Keratinocyte (primary cell): ENCODE data around the gene STRIP1. TPM values are rescaled to one million over a fixed set of nuclear protein-coding genes. Genes with fewer than 3 reads are reported as not detected.

Experiments used
- DNase-seq: peaks from one replicate; pipeline ENCODE4 v3.0.0-alpha.2; 2011; ENCODE audit warnings: low read depth, missing footprints, low spot score
- FAIRE-seq: peaks from 2 replicates; lab custom pipeline; 2011; peaks lifted over from hg19 to GRCh38; lab: Jason Lieb, UNC
- H2AFZ ChIP-seq: 2 replicates; pipeline ENCODE4 v1.6.0; 2012; ENCODE audit warnings: low read length, control low read depth, inconsistent platforms; ENCODE audit not compliant: control insufficient read depth
- H3K27ac ChIP-seq: 2 replicates; pipeline ENCODE4 v1.5.1; 2011; ENCODE audit warnings: low read length; ENCODE audit not compliant: control insufficient read depth, insufficient read depth
- H3K27me3 ChIP-seq: 3 replicates; pipeline ENCODE4 v1.6.0; 2011; ENCODE audit warnings: low read length; ENCODE audit not compliant: control insufficient read depth, insufficient read depth; ENCODE audit errors: extremely low read depth
- H3K36me3 ChIP-seq, 2 experiments: 2 replicates in 1 of 2; 3 replicates in 1 of 2; pipeline ENCODE4 v1.5.1; 2011; ENCODE audit warnings: low read length in 2 of 2, mild to moderate bottlenecking in 1 of 2; ENCODE audit not compliant: control insufficient read depth in 2 of 2, insufficient read depth in 2 of 2; ENCODE audit errors: extremely low read depth in 1 of 2
- H3K4me1 ChIP-seq: 3 replicates; pipeline ENCODE4 v1.5.1; 2011; ENCODE audit warnings: low read length; ENCODE audit not compliant: control insufficient read depth, insufficient read depth; ENCODE audit errors: extremely low read depth
- H3K4me2 ChIP-seq: 3 replicates; pipeline ENCODE4 v1.6.0; 2011; ENCODE audit warnings: low read depth, low read length; ENCODE audit not compliant: control insufficient read depth, insufficient read depth; ENCODE audit errors: extremely low read depth
- H3K4me3 ChIP-seq, 3 experiments: fragments of 200-600 bp in 1 of 3; sonication (generic) in 1 of 3; 2 replicates in 2 of 3; 3 replicates in 1 of 3; pipeline ENCODE4 v1.5.1; 2011 to 2016; ENCODE audit warnings: low read length in 3 of 3, mild to moderate bottlenecking in 3 of 3, control low read depth in 2 of 3, inconsistent platforms in 1 of 3, low read depth in 1 of 3, mixed read lengths in 1 of 3, mixed run types in 1 of 3, moderate library complexity in 1 of 3; ENCODE audit not compliant: control insufficient read depth in 2 of 3, insufficient read depth in 2 of 3; ENCODE audit errors: extremely low read depth in 1 of 3
- H3K79me2 ChIP-seq: 2 replicates; pipeline ENCODE4 v1.6.0; 2012; ENCODE audit warnings: low read length; ENCODE audit not compliant: control insufficient read depth, insufficient read depth
- H3K9ac ChIP-seq: 3 replicates; pipeline ENCODE4 v1.6.0; 2011; ENCODE audit warnings: low read length; ENCODE audit not compliant: control insufficient read depth, insufficient read depth; ENCODE audit errors: extremely low read depth
- H3K9me1 ChIP-seq: 3 replicates; pipeline ENCODE4 v1.6.0; 2011; ENCODE audit warnings: low read length; ENCODE audit not compliant: control insufficient read depth, insufficient read depth; ENCODE audit errors: extremely low read depth
- H3K9me3 ChIP-seq: 2 replicates; pipeline ENCODE4 v1.5.1; 2012; ENCODE audit warnings: low read depth, low read length; ENCODE audit not compliant: control insufficient read depth
- H4K20me1 ChIP-seq: 3 replicates; pipeline ENCODE4 v1.6.0; 2011; ENCODE audit warnings: low read length; ENCODE audit not compliant: control insufficient read depth, insufficient read depth; ENCODE audit errors: extremely low read depth
- CTCF ChIP-seq, 3 experiments: IDR thresholded peaks in 1 of 3; conservative IDR thresholded peaks in 1 of 3; optimal IDR thresholded peaks in 1 of 3; 2 replicates in 2 of 3; 3 replicates in 1 of 3; pipeline versions ENCODE3 to v1.5.1; 2011; ENCODE audit warnings: low read length in 3 of 3, mild to moderate bottlenecking in 3 of 3, moderate library complexity in 2 of 3, control low read depth in 1 of 3, inconsistent platforms in 1 of 3; ENCODE audit not compliant: insufficient read depth in 2 of 3; ENCODE audit errors: extremely low read depth in 1 of 3
- EZH2 ChIP-seq: IDR thresholded peaks from one replicate; pipeline ENCODE4 v1.6.1; 2012; ENCODE audit warnings: inconsistent platforms, mild to moderate bottlenecking, low read length, moderate library complexity
- dilution Hi-C: fragments of 300-500 bp; cut with MboI; formaldehyde crosslinking; loops from one replicate; pipeline ENCODE4 v1.7.0; 2020; ENCODE audit warnings: low sequenced_read_pairs; ENCODE audit not compliant: extremely low pct_ligation_motif_present
- polyA plus RNA-seq, 5 experiments: library from polyadenylated mRNA; depleted of rRNA in 3 of 5; stranded (reverse) in 3 of 5; stranded (forward) in 1 of 5; unstranded in 1 of 5; fragments of >200 nt; gene quantifications; 1 replicate in 1 of 5; 2 replicates in 3 of 5; 3 replicates in 1 of 5; pipeline versions ENCODE4 v1.2.1 to v1.2.3, GENCODE V29; 2011 to 2012; ENCODE audit warnings: missing spikeins in 2 of 5, low read depth in 1 of 5, low replicate concordance in 1 of 5

Gene STRIP1
- polyA plus RNA-seq, 1 donor (not counting 4 experiments of a cell fraction or from before 2014, with no cell fraction given) = 24.6 TPM

GRCh38 chr1:110048240-110048639 is 13.8 kb downstream of the STRIP1 start:
- no peak for FAIRE-seq
- H3K4me3 ChIP-seq = no peak overlapping the region
- H3K9me1 ChIP-seq = no peaks in the 10 kb centered on the region
- H2AFZ ChIP-seq = no peak overlapping the region
- dilution Hi-C loops = no loop called here
- H3K9me3 ChIP-seq = no peaks in the 10 kb centered on the region
- no peaks in the 10 kb centered on the region for H3K79me2 ChIP-seq
- no peaks in the 10 kb centered on the region for H3K4me1 ChIP-seq
- no peaks in the 10 kb centered on the region for H4K20me1 ChIP-seq
- no peak overlapping the region for H3K9ac ChIP-seq
- DNase-seq = no peak
- H3K27ac ChIP-seq = no peak overlapping the region
- TF ChIP-seq EZH2 (no peak), CTCF (optimal IDR thresholded peaks at IDR 0.05 in 1 of 3, IDR thresholded peaks at IDR 0.05 in 1 of 3, conservative IDR thresholded peaks at IDR 0.05 in 1 of 3; ENCODE audit: extremely low read depth in 1 of 3, insufficient read depth in 2 of 3, low read length in 3 of 3) (no peak)
- no peaks in the 10 kb centered on the region for H3K27me3 ChIP-seq
- peaks cover 58 to 60% of the 10 kb centered on the region in 2 experiments for H3K36me3 ChIP-seq
- H3K4me2 ChIP-seq = no peak overlapping the region

DNA sequence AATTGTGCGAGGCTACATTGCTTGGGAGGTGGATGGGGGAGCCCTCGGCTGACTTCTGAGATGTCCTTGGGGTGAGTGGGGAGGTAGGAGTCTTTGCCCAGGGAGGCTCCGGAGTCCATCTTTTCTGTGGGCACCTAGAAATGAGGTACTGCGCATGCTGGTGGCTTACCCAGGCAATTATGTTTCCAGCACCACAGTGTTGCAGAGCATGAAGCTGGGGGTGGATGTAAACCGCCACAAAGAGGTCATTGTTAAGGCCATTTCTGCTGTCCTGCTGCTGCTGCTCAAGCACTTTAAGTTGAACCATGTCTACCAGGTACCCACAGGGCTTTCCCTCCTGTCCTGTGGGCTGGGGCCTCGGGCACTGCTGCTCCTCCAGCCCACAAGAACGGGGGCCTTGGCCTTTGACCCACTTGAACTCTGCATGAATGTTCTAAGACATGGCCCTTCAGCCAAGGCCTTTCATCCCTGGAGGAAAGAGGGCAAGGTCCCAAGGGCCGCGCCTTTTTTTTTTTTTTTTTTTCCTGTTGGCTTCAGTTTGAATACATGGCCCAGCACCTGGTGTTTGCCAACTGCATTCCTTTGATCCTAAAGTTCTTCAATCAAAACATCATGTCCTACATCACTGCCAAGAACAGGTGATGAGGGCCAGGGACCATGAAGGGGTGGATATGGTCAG is 14.6 kb downstream of the STRIP1 start:
- dilution Hi-C loops = no loop called here
- H3K9me1 ChIP-seq = no peaks in the 10 kb centered on the region

More for the DNA sequence above, 14.6 kb downstream of the STRIP1 start:
- Histone ChIP-seq H3K79me2 (no peaks in the 10 kb centered on the region), H3K9me3 (no peaks in the 10 kb centered on the region), H3K9ac (no peak overlapping the region), H3K36me3 (peaks cover 57 to 58% of the 10 kb centered on the region in 2 experiments), H3K4me3 (no peak overlapping the region), H2AFZ (no peak overlapping the region), H3K27me3 (no peaks in the 10 kb centered on the region), H3K4me2 (no peak overlapping the region), H3K4me1 (no peaks in the 10 kb centered on the region), H4K20me1 (no peaks in the 10 kb centered on the region), H3K27ac (no peak overlapping the region)
- DNase-seq (no peak), FAIRE-seq (no peak)
- no peak for TF ChIP-seq EZH2
- no peak for TF ChIP-seq CTCF (optimal IDR thresholded peaks at IDR 0.05 in 1 of 3, IDR thresholded peaks at IDR 0.05 in 1 of 3, conservative IDR thresholded peaks at IDR 0.05 in 1 of 3; ENCODE audit: extremely low read depth in 1 of 3, insufficient read depth in 2 of 3, low read length in 3 of 3)
